ENCODE results near the gene CEP290. TPM values are rescaled to one million over a fixed set of nuclear protein-coding genes. Genes with fewer than 3 reads are reported as not detected.

The CEP290 gene
- total and polyA plus RNA-seq, 2 of the 13 experiments (the other 11 are each of a cell fraction or from before 2014, with no cell fraction given), result 2.4 to 10.8 TPM

DNA sequence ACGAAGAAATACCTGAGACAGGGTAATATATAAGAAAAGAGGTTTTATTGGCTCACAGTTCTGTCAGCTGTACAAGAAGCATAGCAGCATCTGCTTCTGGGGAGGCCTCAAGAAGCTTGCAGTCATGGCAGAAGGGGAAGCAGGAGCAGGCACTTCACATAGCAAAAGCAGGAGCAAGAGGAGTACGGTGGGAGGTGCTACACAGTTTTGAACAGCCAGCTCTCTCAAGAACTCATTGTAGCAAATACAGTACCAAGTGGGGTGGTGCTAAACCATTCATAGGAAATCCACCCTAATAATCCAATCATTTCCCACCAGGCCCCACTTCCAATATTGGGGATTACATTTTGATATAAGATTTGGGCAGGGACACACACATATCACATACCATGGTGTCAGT lies 8.2 kb upstream of the CEP290 start (continued):
- TF ChIP-seq RARG (CRISPR knock-in tag; IDR thresholded peaks at IDR 0.05; ENCODE audit: low read depth), result no peak
- TF ChIP-seq, protein P1, sequence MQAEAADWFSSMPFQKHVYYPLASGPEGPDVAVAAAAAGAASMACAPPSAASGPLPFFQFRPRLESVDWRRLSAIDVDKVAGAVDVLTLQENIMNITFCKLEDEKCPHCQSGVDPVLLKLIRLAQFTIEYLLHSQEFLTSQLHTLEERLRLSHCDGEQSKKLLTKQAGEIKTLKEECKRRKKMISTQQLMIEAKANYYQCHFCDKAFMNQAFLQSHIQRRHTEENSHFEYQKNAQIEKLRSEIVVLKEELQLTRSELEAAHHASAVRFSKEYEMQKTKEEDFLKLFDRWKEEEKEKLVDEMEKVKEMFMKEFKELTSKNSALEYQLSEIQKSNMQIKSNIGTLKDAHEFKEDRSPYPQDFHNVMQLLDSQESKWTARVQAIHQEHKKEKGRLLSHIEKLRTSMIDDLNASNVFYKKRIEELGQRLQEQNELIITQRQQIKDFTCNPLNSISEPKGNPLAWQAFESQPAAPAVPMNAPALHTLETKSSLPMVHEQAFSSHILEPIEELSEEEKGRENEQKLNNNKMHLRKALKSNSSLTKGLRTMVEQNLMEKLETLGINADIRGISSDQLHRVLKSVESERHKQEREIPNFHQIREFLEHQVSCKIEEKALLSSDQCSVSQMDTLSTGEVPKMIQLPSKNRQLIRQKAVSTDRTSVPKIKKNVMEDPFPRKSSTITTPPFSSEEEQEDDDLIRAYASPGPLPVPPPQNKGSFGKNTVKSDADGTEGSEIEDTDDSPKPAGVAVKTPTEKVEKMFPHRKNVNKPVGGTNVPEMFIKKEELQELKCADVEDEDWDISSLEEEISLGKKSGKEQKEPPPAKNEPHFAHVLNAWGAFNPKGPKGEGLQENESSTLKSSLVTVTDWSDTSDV (CRISPR knock-in tag; IDR thresholded peaks at IDR 0.05), result no peak

DNA sequence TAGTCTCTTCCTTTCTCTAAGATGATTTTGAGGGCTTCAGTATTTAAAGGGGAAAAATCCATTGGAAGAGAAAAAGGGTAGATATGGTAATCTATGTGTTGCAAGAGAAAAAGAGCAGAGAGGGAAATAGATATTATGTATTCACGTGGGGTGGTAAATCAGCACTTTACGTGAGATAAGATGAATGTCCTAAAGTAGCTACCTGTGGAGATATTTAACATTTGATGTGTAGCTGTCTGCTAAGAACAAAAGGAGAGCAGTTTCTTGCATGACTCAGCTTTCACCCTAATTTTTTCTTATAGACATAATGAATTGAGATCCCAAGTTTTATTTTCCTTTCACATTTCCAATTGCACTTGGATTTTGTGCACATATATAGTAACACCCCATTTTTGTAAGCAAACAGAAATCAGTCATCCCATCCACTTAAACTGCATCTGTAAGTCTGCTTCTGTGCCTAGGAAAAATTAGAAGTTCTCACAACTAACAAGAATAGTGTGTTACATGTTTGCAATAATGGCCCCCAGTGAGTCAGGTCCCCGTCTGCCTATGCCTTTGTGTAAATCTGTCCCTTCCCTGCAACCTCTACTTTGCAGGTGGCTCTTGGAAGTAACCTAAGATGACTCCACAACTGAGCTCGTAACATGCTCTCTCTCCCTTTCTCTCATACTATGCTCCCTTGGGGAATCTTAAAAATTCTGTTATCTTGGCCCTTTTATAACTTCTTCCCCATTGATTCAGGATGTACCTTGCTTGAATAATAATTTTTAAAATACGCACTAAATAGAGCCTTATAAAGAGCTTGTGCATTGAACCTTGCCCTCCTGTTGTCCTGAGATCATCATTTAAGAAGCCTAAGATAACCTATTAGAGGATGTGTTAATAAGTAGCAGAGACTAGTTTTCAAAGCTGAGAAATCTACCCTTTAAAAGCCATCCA lies 3.9 kb upstream of the CEP290 start:
- 95% methylated on average over 5 of the region's 5 CpGs for WGBS (ENCODE audit: low lambda C conversion rate)
- ATAC-seq, result no peak
- no peaks in the 10 kb centered on the region for H3K9me3 ChIP-seq (ENCODE audit: low read length)
- H3K4me3 ChIP-seq (replicated peaks in 1 of 3; ENCODE audit: insufficient read depth in 1 of 3, low read depth in 2 of 3, low read length in 3 of 3), result no peak overlapping the region
- H4K20me1 ChIP-seq (ENCODE audit: insufficient read depth, low read length), result no peaks in the 10 kb centered on the region
- H3K4me2 ChIP-seq (ENCODE audit: low read depth, low read length), result no peak overlapping the region
- ChIA-PET CTCF (ENCODE audit: low intra/inter-chr PET ratio, low total read pairs) (no interaction called here), POLR2A (no interaction called here)
- peaks cover 13% of the 10 kb centered on the region for H3K79me2 ChIP-seq (ENCODE audit: insufficient read depth, low read length)
- in situ Hi-C loops (cut with HindIII; ENCODE audit: extremely low pct_ligation_motif_present, low pct_unique_long_range_greater_than_20kb) (loop anchor here (25.0 kb wide), 1 partner anchor 841 kb away; no protein-coding TSS in a partner anchor), intact Hi-C loops (cut with micrococcal nuclease; ENCODE audit: unreplicated experiment) (loop anchor here (10.0 kb wide), 3 partner anchors 429 to 869 kb away; no protein-coding TSS in a partner anchor)
- H3K4me1 ChIP-seq (ENCODE audit: insufficient read depth, low read length), result peaks cover 24% of the 10 kb centered on the region
- no peak overlapping the region for H3K9ac ChIP-seq (ENCODE audit: insufficient read depth, low read depth, low read length)
- DNase-seq (ENCODE audit: low spot score), result no peak
- no peak overlapping the region for H3K27ac ChIP-seq (ENCODE audit: extremely low read length, insufficient read depth, low read length)
- H3K27me3 ChIP-seq (ENCODE audit: control insufficient read depth in 1 of 2, insufficient read depth in 2 of 2, low read length in 2 of 2), result no peaks in the 10 kb centered on the region; a peak in 1 of 5 replicates
- BruUV-seq (replicated peaks), result no TSS peak
- no peak overlapping the region for H2AFZ ChIP-seq (ENCODE audit: low read length)
- no peak for FAIRE-seq
- TF ChIP-seq ZNF205 (CRISPR knock-in tag; IDR thresholded peaks at IDR 0.05), result no peak
- TF ChIP-seq, protein P2, sequence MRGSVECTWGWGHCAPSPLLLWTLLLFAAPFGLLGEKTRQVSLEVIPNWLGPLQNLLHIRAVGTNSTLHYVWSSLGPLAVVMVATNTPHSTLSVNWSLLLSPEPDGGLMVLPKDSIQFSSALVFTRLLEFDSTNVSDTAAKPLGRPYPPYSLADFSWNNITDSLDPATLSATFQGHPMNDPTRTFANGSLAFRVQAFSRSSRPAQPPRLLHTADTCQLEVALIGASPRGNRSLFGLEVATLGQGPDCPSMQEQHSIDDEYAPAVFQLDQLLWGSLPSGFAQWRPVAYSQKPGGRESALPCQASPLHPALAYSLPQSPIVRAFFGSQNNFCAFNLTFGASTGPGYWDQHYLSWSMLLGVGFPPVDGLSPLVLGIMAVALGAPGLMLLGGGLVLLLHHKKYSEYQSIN (CRISPR knock-in tag; IDR thresholded peaks at IDR 0.05; ENCODE audit: borderline replicate concordance), result no peak
- TF ChIP-seq SMC3 (IDR thresholded peaks at IDR 0.05; ENCODE audit: low read length), result no peak
- TF ChIP-seq KAT7 (CRISPR knock-in tag; IDR thresholded peaks at IDR 0.05; ENCODE audit: borderline replicate concordance), result no peak
- TF ChIP-seq ZBTB7A (CRISPR knock-in tag; IDR thresholded peaks at IDR 0.05), result no peak
- no peak for TF ChIP-seq ATF7 (IDR thresholded peaks at IDR 0.05)
- TF ChIP-seq ATF7 (CRISPR knock-in tag; IDR thresholded peaks at IDR 0.05), result no peak
- TF ChIP-seq SYNCRIP (IDR thresholded peaks at IDR 0.05; ENCODE audit: insufficient read depth, low read depth, low read length), result no peak
- no peaks in the 10 kb centered on the region for H3K36me3 ChIP-seq (replicated peaks in 1 of 2; ENCODE audit: control insufficient read depth in 1 of 2, insufficient read depth in 2 of 2, low read length in 2 of 2)
